HG03025 (cell line): Measurements from ENCODE around the gene VWA8.
"Not testable (repeated sequence)": the region's sequence is repeated elsewhere in the genome, so short reads cannot be mapped to it uniquely, and the experiment has no call there.

Experiments
- ATAC-seq: cut with Tn5 transposase; IDR thresholded peaks from one replicate; pipeline ENCODE4 v1.9.1; 2021; ENCODE audit warnings: mild to moderate bottlenecking, moderate library complexity; ENCODE audit not compliant: unreplicated experiment, low FRiP score

VWA8 gene

GRCh38 chr13:41930154-41930553 is 30.8 kb downstream of the VWA8 start:
- ATAC-seq: no peak

DNA sequence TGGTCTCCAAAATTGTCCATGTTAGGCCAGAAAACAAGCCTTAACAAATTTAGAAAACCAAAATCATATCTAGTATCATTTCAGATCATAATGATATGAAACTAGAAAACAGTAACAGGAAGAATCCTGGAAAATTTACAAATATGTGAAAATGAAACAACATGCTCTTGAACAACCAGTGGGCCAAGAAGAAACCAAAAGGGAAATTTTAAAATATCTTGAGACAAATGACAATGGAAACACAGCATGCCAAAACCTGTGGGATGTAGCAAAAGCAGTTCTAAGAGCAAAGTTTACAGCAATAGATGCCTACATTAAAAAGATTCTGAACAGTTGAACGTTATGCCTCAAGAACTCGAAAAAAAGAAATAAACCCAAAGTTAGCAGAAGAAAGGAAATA is 32.6 kb downstream of the VWA8 start:
- no peak for ATAC-seq

GRCh38 chr13:41925014-41925413 is 35.9 kb downstream of the VWA8 start:
- no peak for ATAC-seq

DNA sequence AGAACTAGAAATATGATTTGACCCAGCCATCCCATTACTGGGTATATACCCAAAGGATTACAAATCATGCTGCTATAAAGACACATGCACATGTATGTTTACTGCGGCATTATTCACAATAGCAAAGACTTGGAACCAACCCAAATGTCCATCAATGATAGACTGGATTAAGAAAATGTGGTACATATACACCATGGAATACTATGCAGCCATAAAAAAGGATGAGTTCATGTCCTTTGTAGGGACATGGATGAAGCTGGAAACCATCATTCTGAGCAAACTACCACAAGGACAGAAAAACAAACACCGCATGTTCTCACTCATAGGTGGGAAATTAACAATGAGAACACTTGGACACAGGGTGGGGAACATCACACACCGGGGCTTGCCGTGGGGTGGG is 38.0 kb downstream of the VWA8 start:
- ATAC-seq: not testable (repeated sequence)

- ATAC-seq: no peak
These were observed 41.0 kb downstream of the VWA8 start for GRCh38 chr13:41919741-41920487.

DNA sequence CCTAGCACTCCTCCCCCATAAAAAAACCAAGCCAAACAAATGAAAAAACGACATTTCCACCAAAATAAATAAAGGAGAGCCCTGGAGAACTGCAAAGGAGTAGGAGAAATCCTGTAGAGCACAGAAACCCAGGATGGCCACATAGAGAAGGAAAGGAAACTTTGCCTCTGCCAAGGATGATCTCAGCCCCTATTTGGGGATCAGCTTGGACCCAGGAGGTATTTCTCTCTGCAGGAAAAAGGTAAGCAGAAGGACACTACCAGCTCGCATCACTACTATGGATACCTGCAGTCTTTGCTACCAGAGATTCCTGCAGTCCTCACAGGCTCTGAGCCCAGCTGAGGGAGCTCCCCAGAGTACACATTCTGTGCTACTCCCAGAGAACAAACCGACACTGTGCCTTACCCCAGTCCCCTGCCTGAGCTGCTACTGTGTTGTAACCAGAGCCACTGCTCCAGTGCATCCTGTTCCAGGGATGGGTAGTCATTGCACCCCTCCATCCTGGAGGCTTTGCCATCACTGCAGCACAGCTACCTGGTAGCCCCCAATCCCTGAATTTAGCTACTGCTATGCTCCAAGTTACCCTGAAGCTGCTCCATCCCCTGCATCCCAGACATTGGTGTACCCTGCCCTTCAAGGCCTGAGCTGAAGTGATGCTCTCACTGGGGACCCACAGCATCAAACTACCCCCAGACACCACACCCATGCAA is 41.7 kb downstream of the VWA8 start:
- no peak for ATAC-seq

DNA sequence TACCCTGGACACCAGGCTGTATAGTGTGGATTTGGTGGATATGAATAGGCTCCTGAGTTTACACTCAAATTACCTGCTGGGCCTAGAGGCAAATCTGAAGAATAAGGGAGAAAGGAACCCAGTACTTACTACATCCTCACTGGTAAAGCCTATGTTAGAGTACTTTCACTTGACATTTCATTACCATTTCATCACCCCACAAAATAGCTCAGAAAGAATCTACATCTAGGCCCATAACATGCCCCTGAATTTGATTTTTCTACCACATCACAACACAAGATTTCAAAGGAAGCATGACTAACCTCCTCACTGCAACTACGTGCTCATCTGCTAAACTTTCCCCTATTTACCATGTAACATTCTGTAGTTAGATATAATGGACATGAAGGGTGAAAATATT is 43.3 kb downstream of the VWA8 start:
- no peak for ATAC-seq

DNA sequence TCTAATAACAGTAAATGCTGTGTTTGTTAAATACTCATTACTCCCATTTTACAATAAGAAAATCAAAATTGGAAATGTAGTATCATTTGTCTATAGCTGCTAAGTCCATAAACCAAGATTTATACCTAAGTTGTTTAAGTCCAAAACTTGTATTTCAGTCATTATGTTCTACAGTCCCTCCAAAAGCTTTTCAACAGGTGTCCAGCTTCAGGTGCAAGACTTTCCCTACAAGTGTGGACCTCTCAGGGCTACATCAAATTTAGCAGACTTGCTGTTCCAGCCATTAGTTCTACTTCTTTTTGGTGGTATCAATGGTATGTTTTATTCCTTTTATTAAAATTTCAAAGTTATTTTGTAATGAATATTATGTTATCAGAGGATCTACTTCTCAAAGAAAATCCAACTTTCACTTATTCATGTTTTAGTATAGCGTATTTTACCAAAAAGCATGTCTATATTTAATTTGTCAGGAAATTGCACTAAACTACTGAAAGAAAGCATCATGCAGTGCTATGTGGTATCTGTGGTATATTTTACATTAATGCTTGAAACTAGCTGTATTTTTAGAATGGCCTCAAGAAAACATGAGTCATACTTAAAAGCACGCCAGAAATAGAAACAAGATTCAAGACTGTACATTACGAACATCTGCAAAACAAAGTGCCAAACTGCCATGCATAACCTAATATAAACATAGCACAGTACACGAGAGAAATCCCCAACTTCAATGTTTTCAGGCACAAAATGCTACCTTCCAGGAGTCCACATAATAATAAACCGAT is 44.5 kb downstream of the VWA8 start:
- peak; percentile 97 for ATAC-seq

GRCh38 chr13:41915081-41915480 is 45.8 kb downstream of the VWA8 start:
- no peak for ATAC-seq

DNA sequence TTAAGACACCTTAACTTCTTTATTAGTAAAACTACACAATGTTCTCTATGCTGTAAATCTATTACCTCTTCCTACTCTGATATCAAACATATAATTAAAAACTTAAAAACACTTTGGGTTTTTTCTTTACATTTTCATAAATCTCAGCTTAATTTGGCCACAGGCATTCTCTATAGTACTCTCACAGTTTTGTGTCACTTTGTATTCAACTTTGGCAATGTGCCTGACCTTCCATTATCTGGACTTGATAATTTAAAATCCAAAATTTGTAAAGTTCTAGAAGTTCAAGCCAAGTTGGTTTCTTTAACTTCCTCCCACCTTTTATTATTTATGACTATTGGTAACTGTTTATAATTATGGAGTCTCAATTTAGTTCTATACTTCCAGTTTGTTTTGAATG is 46.4 kb downstream of the VWA8 start:
- no peak for ATAC-seq

DNA sequence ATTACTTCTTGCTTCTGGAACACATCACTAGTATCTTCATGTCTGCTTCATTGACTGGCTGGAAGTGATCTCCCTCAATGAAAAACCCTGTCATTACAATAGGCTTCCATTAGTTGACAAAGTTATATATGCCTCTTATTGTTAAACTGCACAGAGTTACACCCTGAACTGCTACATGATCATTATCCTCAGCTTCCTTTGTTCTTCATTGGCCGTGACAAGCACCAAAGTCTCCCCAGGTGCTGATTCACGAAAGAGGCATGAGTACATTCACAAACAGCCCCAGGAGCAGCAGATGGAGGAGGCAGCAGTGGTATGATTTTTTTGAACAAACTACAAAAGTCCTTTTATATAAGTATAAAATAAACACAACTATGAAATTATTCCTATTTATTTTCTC is 51.4 kb downstream of the VWA8 start:
- no peak for ATAC-seq

DNA sequence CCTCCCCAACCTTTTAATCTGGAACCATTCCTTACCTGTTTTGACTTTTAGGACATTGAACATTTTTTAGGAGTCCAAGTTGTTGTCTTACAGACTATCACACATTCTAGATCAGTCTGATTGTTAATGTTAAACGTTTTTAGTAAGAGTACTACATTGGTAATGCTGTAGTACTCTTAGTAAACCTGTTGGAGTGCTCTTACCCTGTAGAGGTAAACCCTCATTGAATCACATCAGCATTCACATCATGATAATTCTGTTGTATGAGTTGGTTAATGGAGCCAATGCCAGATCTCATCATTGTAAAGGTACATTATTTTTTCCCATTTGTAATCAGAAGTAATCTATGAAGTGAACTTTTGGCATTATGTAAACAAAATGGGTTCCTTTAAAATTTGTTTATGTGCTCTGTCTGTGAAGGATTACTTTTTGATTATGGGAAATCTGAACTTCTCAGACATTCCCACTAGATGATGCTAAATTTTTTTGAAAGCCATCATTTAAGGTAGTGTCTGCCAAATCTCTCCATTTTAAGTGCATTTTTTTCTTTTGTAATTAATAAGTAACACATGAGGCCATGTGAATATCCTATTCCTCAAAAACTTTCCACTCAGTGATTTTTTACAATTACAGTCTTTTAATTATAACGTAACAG is 55.2 kb downstream of the VWA8 start:
- ATAC-seq: no peak

DNA sequence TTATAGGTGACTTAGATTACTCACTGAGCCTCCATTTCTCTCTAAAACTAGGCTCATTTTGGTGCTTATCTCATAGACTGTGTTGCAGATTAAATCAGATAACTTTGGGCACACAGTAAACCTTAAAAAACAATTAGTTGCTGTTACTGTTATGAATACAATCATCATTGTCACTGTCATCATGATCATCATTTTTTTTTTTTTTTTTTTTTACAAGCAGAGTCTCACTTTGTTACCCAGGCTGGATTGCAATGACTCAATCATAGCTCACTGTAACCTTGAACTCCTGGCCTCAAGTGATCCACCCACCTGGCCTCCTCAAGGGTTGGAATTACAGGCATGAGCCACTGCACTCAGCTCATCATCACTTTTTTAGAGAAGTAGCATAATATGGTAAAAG is 60.0 kb downstream of the VWA8 start:
- ATAC-seq: no peak

- not testable (repeated sequence) for ATAC-seq
These were observed 62.5 kb downstream of the VWA8 start for GRCh38 chr13:41898411-41898810.

DNA sequence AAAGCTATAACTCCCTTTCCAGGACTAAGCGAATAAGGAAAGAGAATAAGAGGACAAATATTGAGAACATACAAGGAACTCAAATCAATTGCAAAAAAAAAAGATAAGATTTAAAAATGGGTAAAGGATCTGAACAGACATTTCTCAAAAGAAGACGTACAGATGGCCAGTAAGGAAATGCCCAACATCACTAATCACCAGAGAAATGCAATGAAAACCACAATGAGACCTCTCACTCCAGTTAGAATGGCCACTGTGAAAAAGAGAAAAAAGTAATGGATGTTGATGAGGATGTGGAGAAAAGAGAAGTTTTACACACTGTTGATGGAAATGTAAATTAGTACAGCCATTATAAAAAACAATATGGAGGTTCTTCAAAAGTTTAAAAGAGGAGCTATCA is 63.8 kb downstream of the VWA8 start:
- no peak for ATAC-seq

DNA sequence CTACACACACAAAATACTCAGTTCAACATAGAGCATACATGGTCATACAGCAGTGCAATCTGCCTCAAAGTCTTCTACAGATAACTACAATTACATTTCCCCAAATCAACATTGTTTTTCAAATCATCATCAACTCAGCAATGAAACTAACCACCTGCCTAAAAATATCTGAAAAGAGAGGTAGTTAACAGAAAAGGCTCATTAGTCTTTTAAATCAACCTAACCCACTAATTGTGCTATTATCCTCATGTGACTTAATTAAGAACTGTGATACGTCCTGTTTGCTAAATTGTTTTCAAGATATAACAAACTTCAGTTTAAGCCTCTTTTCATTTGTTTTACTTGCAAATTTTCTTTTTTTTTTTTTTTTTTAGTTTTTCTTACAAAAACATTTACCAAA is 65.4 kb downstream of the VWA8 start:
- no peak for ATAC-seq

GRCh38 chr13:41891119-41891518 is 69.8 kb downstream of the VWA8 start:
- ATAC-seq: no peak

DNA sequence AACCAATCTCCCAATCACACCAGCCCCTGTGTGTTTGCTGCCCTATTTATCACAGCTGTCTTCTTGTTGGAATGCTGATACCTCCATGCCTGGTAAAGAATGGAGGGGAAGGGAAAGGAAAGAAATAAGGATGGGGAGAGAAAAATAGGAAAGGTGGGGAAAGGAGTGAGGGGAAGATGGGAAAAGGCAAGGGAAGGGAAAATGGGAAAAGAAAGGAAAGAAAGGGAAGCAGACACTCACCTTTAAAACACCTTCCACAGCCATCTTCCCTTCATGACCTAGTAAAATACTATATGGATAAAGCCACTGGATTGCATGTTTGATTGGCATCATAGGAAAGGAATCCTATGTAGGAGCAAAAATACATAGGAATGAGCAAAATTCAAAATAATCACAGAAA is 77.8 kb downstream of the VWA8 start:
- ATAC-seq: no peak

DNA sequence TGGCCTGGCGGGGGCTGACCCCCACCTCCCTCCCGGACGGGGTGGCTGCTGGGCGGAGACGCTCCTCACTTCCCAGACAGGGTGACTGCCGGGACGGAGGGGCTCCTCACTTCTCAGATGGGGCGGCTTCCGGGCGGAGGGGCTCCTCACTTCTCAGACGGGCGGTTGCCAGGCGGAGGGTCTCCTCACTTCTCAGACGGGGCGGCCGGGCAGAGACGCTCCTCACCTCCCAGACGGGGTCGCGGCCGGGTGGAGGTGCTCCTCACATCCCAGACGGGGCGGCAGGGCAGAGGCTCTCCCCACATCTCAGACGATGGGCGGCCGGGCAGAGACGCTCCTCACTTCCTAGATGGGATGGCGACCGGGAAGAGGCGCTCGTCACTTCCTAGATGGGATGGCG is 79.0 kb downstream of the VWA8 start:
- ATAC-seq: not testable (repeated sequence)

DNA sequence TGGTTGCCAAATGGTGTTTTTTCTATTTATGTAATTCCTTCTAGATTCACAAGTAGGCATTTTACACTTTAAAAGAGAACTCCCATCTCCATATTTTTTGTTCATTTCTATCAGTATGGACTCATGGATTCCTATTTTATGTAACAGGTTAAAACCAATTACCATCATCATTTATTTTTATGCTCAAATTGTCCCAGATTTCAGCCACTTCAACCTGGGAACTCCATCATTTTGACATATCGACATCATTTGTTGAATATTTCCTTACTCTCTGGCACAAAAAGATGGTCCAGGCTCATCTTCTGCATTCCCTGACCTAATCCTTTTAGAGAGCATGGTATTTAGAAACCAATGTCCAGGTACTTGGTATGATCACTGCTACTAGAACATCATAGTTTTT is 79.9 kb downstream of the VWA8 start:
- ATAC-seq: no peak

DNA sequence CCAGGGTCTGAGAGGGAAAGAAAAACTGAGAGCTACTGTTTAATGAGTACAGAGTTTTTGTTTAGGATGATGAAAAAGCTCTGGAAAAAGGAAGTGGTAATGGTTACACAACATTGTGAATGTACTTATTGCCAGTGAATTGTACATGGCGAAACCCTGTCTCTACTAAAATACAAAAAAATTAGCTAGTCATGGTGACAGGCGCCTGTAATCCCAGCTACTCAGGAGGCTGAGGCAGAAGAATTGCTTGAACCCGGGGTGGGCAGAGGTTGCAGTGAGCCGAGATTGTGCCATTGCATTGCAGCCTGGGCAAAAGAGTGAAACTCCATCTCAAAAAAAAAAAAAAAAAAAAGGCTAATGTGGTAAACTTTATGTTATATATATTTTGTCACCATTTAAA is 96.3 kb downstream of the VWA8 start:
- ATAC-seq: no peak
